ENCODE data around the gene TACO1. TPM values are rescaled to one million over a fixed set of nuclear protein-coding genes. Genes with fewer than 3 reads are reported as not detected.

The TACO1 gene
- polyA plus RNA-seq, 1 donor (not counting 4 experiments of a cell fraction or from before 2014, with no cell fraction given), result 23.5 TPM

GRCh38 chr17:63634816-63635215, 34.1 kb downstream of the TACO1 start:
- no peak overlapping the region for H3K4me3 ChIP-seq (ENCODE audit: control insufficient read depth in 2 of 3, extremely low read depth in 1 of 3, insufficient read depth in 2 of 3, low read depth in 1 of 3, low read length in 3 of 3)
- H3K36me3 ChIP-seq (ENCODE audit: control insufficient read depth in 2 of 2, extremely low read depth in 1 of 2, insufficient read depth in 2 of 2, low read length in 2 of 2), result peaks cover 8 to 26% of the 10 kb centered on the region in 2 experiments
- no peaks in the 10 kb centered on the region for H3K9me1 ChIP-seq (ENCODE audit: control insufficient read depth, extremely low read depth, insufficient read depth, low read length)
- no peak overlapping the region for H2AFZ ChIP-seq (ENCODE audit: control insufficient read depth, low read length)
- TF ChIP-seq CTCF (optimal IDR thresholded peaks at IDR 0.05 in 1 of 3, IDR thresholded peaks at IDR 0.05 in 1 of 3, conservative IDR thresholded peaks at IDR 0.05 in 1 of 3; ENCODE audit: extremely low read depth in 1 of 3, insufficient read depth in 2 of 3, low read length in 3 of 3) (no peak), EZH2 (IDR thresholded peaks at IDR 0.05; ENCODE audit: low read length) (no peak)
- no peaks in the 10 kb centered on the region for H3K27me3 ChIP-seq (ENCODE audit: control insufficient read depth, extremely low read depth, insufficient read depth, low read length)
- FAIRE-seq (no peak), DNase-seq (ENCODE audit: low read depth, low spot score) (no peak)
- no peaks in the 10 kb centered on the region for H4K20me1 ChIP-seq (ENCODE audit: control insufficient read depth, extremely low read depth, insufficient read depth, low read length)
- no peak overlapping the region for H3K9ac ChIP-seq (ENCODE audit: control insufficient read depth, extremely low read depth, insufficient read depth, low read length)
- no peaks in the 10 kb centered on the region for H3K9me3 ChIP-seq (ENCODE audit: control insufficient read depth, low read depth, low read length)
- no peaks in the 10 kb centered on the region for H3K4me1 ChIP-seq (ENCODE audit: control insufficient read depth, extremely low read depth, insufficient read depth, low read length)
- dilution Hi-C loops (cut with MboI; ENCODE audit: extremely low pct_ligation_motif_present, low sequenced_read_pairs), result no loop called here
- H3K4me2 ChIP-seq (ENCODE audit: control insufficient read depth, extremely low read depth, insufficient read depth, low read depth, low read length), result no peak overlapping the region
- no peaks in the 10 kb centered on the region for H3K79me2 ChIP-seq (ENCODE audit: control insufficient read depth, insufficient read depth, low read length)
- H3K27ac ChIP-seq (ENCODE audit: control insufficient read depth, insufficient read depth, low read length), result no peak overlapping the region

GRCh38 chr17:63635290-63635689, 34.6 kb downstream of the TACO1 start:
- FAIRE-seq (no peak), DNase-seq (ENCODE audit: low read depth, low spot score) (no peak)
- no peak overlapping the region for H3K9ac ChIP-seq (ENCODE audit: control insufficient read depth, extremely low read depth, insufficient read depth, low read length)
- no peaks in the 10 kb centered on the region for H3K9me3 ChIP-seq (ENCODE audit: control insufficient read depth, low read depth, low read length)
- H3K9me1 ChIP-seq (ENCODE audit: control insufficient read depth, extremely low read depth, insufficient read depth, low read length), result no peaks in the 10 kb centered on the region
- no peak for TF ChIP-seq CTCF (optimal IDR thresholded peaks at IDR 0.05 in 1 of 3, IDR thresholded peaks at IDR 0.05 in 1 of 3, conservative IDR thresholded peaks at IDR 0.05 in 1 of 3; ENCODE audit: extremely low read depth in 1 of 3, insufficient read depth in 2 of 3, low read length in 3 of 3)
- no peak for TF ChIP-seq EZH2 (IDR thresholded peaks at IDR 0.05; ENCODE audit: low read length)
- no peaks in the 10 kb centered on the region for H4K20me1 ChIP-seq (ENCODE audit: control insufficient read depth, extremely low read depth, insufficient read depth, low read length)
- peaks cover 8 to 26% of the 10 kb centered on the region in 2 experiments for H3K36me3 ChIP-seq (ENCODE audit: control insufficient read depth in 2 of 2, extremely low read depth in 1 of 2, insufficient read depth in 2 of 2, low read length in 2 of 2)
- no peak overlapping the region for H3K4me2 ChIP-seq (ENCODE audit: control insufficient read depth, extremely low read depth, insufficient read depth, low read depth, low read length)
- no peak overlapping the region for H3K4me3 ChIP-seq (ENCODE audit: control insufficient read depth in 2 of 3, extremely low read depth in 1 of 3, insufficient read depth in 2 of 3, low read depth in 1 of 3, low read length in 3 of 3)
- no peaks in the 10 kb centered on the region for H3K4me1 ChIP-seq (ENCODE audit: control insufficient read depth, extremely low read depth, insufficient read depth, low read length)
- no peaks in the 10 kb centered on the region for H3K27me3 ChIP-seq (ENCODE audit: control insufficient read depth, extremely low read depth, insufficient read depth, low read length)
- H3K27ac ChIP-seq (ENCODE audit: control insufficient read depth, insufficient read depth, low read length), result no peak overlapping the region
- dilution Hi-C loops (cut with MboI; ENCODE audit: extremely low pct_ligation_motif_present, low sequenced_read_pairs), result no loop called here
- H2AFZ ChIP-seq (ENCODE audit: control insufficient read depth, low read length), result no peak overlapping the region
- no peaks in the 10 kb centered on the region for H3K79me2 ChIP-seq (ENCODE audit: control insufficient read depth, insufficient read depth, low read length)

All from keratinocyte (primary cell).